Tibial nerve (tissue), 4 donors: ENCODE data around the gene FLII.
"Not testable (repeated sequence)": the region's sequence is repeated elsewhere in the genome, so short reads cannot be mapped to it uniquely, and the experiment has no call there.

Source experiments
- EP300 ChIP-seq, 2 donors: sonication (generic); formaldehyde crosslinking; IDR thresholded peaks; one replicate each; pipeline ENCODE4 v1.6.1; 2017; ENCODE audit warnings: antibody characterized with exemption in 2 of 2, mild to moderate bottlenecking in 1 of 2
- POLR2A ChIP-seq, 2 donors: fragments of 450-650 bp; IDR thresholded peaks; one replicate each; pipeline ENCODE4 v1.6.1; 2017; ENCODE audit warnings: antibody characterized with exemption in 2 of 2, mild to moderate bottlenecking in 2 of 2, moderate library complexity in 2 of 2
- TF ChIP-seq, protein P1 (sequence below), 5 experiments: fragments of 200-600 bp in 3 of 5; fragments of 450-650 bp in 2 of 5; sonication (generic) in 3 of 5; IDR thresholded peaks; one replicate each; pipeline ENCODE4 v1.5.1; 2016 to 2019; ENCODE audit warnings: antibody characterized with exemption in 5 of 5, mild to moderate bottlenecking in 3 of 5, moderate library complexity in 2 of 5

- TF ChIP-seq, protein P1, sequence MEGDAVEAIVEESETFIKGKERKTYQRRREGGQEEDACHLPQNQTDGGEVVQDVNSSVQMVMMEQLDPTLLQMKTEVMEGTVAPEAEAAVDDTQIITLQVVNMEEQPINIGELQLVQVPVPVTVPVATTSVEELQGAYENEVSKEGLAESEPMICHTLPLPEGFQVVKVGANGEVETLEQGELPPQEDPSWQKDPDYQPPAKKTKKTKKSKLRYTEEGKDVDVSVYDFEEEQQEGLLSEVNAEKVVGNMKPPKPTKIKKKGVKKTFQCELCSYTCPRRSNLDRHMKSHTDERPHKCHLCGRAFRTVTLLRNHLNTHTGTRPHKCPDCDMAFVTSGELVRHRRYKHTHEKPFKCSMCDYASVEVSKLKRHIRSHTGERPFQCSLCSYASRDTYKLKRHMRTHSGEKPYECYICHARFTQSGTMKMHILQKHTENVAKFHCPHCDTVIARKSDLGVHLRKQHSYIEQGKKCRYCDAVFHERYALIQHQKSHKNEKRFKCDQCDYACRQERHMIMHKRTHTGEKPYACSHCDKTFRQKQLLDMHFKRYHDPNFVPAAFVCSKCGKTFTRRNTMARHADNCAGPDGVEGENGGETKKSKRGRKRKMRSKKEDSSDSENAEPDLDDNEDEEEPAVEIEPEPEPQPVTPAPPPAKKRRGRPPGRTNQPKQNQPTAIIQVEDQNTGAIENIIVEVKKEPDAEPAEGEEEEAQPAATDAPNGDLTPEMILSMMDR (IDR thresholded peaks at IDR 0.05) = not testable (repeated sequence)
- TF ChIP-seq POLR2A, EP300 (IDR thresholded peaks at IDR 0.05): not testable (repeated sequence)
Observed at GRCh38 chr17:18298061-18298460, 39.5 kb upstream of the FLII start.
